DOHH2 (cell line): ENCODE results near the gene ZBTB7C.

Source experiments
- EZH2phosphoT487 ChIP-seq: fragments of 200-600 bp; sonication (generic); IDR thresholded peaks from 2 replicates; pipeline ENCODE4 v1.6.1; 2017; ENCODE audit warnings: borderline replicate concordance, mild to moderate bottlenecking, antibody characterized with exemption, low read length, moderate library complexity, mixed read lengths
- TF ChIP-seq, protein P1 (sequence below): fragments of 200-600 bp; sonication (generic); IDR thresholded peaks from one replicate; pipeline ENCODE4 v1.5.1; 2014; ENCODE audit warnings: antibody characterized with exemption, mild to moderate bottlenecking, low read depth, low read length; ENCODE audit not compliant: poor library complexity, severe bottlenecking

DNA sequence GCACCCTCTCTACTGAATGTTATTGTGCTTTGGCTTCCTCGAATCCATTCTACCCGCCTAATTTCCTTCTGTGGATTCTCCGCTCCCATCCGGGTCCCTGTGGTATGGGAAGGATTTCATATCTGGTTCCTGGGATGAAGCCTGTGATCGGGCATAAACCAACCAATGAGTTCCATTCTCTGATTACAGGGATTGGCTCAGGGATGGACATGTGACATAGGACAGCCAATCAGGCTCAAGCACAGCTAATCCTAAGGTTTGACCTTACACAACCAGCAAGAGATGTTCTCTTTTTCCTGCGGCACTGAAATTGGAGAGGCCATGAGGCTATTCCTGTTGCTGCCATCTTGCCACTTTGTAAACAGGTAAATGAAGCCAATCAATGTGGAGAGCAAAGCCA lies 310.6 kb downstream of the ZBTB7C start:
- TF ChIP-seq, protein P1, sequence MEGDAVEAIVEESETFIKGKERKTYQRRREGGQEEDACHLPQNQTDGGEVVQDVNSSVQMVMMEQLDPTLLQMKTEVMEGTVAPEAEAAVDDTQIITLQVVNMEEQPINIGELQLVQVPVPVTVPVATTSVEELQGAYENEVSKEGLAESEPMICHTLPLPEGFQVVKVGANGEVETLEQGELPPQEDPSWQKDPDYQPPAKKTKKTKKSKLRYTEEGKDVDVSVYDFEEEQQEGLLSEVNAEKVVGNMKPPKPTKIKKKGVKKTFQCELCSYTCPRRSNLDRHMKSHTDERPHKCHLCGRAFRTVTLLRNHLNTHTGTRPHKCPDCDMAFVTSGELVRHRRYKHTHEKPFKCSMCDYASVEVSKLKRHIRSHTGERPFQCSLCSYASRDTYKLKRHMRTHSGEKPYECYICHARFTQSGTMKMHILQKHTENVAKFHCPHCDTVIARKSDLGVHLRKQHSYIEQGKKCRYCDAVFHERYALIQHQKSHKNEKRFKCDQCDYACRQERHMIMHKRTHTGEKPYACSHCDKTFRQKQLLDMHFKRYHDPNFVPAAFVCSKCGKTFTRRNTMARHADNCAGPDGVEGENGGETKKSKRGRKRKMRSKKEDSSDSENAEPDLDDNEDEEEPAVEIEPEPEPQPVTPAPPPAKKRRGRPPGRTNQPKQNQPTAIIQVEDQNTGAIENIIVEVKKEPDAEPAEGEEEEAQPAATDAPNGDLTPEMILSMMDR: no peak
- TF ChIP-seq EZH2phosphoT487: no peak
